MM.1S (cell line): ENCODE measurements around the gene FHIT.

Source experiments
- EZH2phosphoT487 ChIP-seq: fragments of 300-600 bp; sonication (generic); IDR thresholded peaks from 2 replicates; pipeline ENCODE4 v1.6.1; 2018; ENCODE audit warnings: antibody characterized with exemption, low read length
- TF ChIP-seq, protein P1 (sequence below): fragments of 300-600 bp; sonication (generic); IDR thresholded peaks from 2 replicates; pipeline ENCODE4 v1.5.1; 2016; ENCODE audit warnings: antibody characterized with exemption, low read length, mixed read lengths

DNA sequence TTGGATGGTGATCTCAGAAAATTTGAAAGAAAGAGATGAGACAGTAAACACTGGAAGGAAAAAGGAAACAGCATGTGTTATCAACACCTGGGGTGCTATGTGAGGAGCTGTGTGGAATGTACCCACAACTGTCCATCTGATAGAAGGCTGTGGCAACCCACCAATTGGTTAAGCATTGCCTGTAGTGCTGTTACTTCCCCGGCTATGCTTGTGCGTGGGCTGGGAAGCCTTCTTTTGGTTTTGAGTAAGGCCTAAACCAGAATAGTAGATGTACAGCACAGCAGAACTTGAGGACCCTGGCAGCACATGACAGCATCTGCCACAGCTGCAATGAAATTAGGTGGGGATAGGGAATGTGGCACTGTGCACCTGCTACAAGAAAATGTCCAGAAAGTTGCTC lies 184.5 kb downstream of the FHIT start:
- TF ChIP-seq, protein P1, sequence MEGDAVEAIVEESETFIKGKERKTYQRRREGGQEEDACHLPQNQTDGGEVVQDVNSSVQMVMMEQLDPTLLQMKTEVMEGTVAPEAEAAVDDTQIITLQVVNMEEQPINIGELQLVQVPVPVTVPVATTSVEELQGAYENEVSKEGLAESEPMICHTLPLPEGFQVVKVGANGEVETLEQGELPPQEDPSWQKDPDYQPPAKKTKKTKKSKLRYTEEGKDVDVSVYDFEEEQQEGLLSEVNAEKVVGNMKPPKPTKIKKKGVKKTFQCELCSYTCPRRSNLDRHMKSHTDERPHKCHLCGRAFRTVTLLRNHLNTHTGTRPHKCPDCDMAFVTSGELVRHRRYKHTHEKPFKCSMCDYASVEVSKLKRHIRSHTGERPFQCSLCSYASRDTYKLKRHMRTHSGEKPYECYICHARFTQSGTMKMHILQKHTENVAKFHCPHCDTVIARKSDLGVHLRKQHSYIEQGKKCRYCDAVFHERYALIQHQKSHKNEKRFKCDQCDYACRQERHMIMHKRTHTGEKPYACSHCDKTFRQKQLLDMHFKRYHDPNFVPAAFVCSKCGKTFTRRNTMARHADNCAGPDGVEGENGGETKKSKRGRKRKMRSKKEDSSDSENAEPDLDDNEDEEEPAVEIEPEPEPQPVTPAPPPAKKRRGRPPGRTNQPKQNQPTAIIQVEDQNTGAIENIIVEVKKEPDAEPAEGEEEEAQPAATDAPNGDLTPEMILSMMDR: no peak
- TF ChIP-seq EZH2phosphoT487: no peak
